Activated naive CD4-positive, alpha-beta T cell treated with anti-CD3 and anti-CD28 coated beads for 36 hours (primary cell): ENCODE data around the gene GDF7. TPM values are rescaled to one million over a fixed set of nuclear protein-coding genes. Genes with fewer than 3 reads are reported as not detected.

Experiments
- CTCF ChIA-PET: fragments of 350-600 bp; sonication (Branson Sonifier 250); formaldehyde crosslinking; loops from one replicate; lab custom pipeline; 2021; ENCODE audit warnings: antibody characterized with exemption; lab: Charles Lee
- DNase-seq: peaks from one replicate; pipeline ENCODE4 v3.0.0-alpha.2; 2020
- H3K27ac Mint-ChIP-seq: one replicate; pipeline ENCODE4 v1.8.0; 2021; ENCODE audit warnings: mild to moderate bottlenecking, mixed read lengths
- H3K27me3 Mint-ChIP-seq: one replicate; pipeline ENCODE4 v1.8.0; 2021; ENCODE audit warnings: low read depth, mixed read lengths
- H3K36me3 Mint-ChIP-seq: one replicate; pipeline ENCODE4 v1.8.0; 2021; ENCODE audit warnings: low read depth, mixed read lengths
- H3K4me1 Mint-ChIP-seq: one replicate; pipeline ENCODE4 v1.8.0; 2021; ENCODE audit warnings: low read depth, mixed read lengths
- H3K4me3 Mint-ChIP-seq: one replicate; pipeline ENCODE4 v1.8.0; 2021; ENCODE audit warnings: mild to moderate bottlenecking, moderate library complexity, mixed read lengths
- H3K9me3 Mint-ChIP-seq: one replicate; pipeline ENCODE4 v1.8.0; 2021; ENCODE audit warnings: mixed read lengths
- intact Hi-C: fragments of 100-400 bp; cut with micrococcal nuclease; formaldehyde crosslinking; loops from one replicate; pipeline ENCODE4 v1.15.1; 2023
- total RNA-seq, 2 experiments: library from RNA; stranded (reverse); gene quantifications; one replicate each; pipeline ENCODE4 v1.2.3, GENCODE V29; 2021

The GDF7 gene
- total RNA-seq, 2 experiments from 2014 or later = not detected

- H3K27me3 Mint-ChIP-seq = no peaks in the 10 kb centered on the region
- no peaks in the 10 kb centered on the region for H3K9me3 Mint-ChIP-seq
- no peak overlapping the region for H3K27ac Mint-ChIP-seq
- peaks cover 8% of the 10 kb centered on the region for H3K36me3 Mint-ChIP-seq
- CTCF ChIA-PET = no interaction called here
- no peak overlapping the region for H3K4me3 Mint-ChIP-seq
- intact Hi-C loops = no loop called here
- H3K4me1 Mint-ChIP-seq = no peaks in the 10 kb centered on the region
- DNase-seq = no peak
Observed at GRCh38 chr2:20623741-20624155, 43.2 kb upstream of the GDF7 start.

- Mint-ChIP-seq H3K27me3 (no peaks in the 10 kb centered on the region), H3K27ac (no peak overlapping the region), H3K9me3 (no peaks in the 10 kb centered on the region), H3K36me3 (peaks cover 8% of the 10 kb centered on the region), H3K4me1 (no peaks in the 10 kb centered on the region), H3K4me3 (no peak overlapping the region)
- no peak for DNase-seq
- CTCF ChIA-PET = interaction anchor here (0.5 kb wide), 1 partner anchor 287 kb away, joined by 4 read pairs; no protein-coding TSS in a partner anchor
- intact Hi-C loops = no loop called here
Observed at GRCh38 chr2:20624156-20624883, 42.6 kb upstream of the GDF7 start.

- Mint-ChIP-seq H3K36me3 (peaks cover 6% of the 10 kb centered on the region), H3K9me3 (no peaks in the 10 kb centered on the region), H3K4me1 (no peaks in the 10 kb centered on the region), H3K27ac (no peak overlapping the region), H3K27me3 (no peaks in the 10 kb centered on the region), H3K4me3 (no peak overlapping the region)
- no peak for DNase-seq
- CTCF ChIA-PET = interaction anchor here (0.5 kb wide), 1 partner anchor 288 kb away, joined by 4 read pairs; no protein-coding TSS in a partner anchor
- intact Hi-C loops = no loop called here
Observed at GRCh38 chr2:20624884-20625485, 42.0 kb upstream of the GDF7 start.

DNA sequence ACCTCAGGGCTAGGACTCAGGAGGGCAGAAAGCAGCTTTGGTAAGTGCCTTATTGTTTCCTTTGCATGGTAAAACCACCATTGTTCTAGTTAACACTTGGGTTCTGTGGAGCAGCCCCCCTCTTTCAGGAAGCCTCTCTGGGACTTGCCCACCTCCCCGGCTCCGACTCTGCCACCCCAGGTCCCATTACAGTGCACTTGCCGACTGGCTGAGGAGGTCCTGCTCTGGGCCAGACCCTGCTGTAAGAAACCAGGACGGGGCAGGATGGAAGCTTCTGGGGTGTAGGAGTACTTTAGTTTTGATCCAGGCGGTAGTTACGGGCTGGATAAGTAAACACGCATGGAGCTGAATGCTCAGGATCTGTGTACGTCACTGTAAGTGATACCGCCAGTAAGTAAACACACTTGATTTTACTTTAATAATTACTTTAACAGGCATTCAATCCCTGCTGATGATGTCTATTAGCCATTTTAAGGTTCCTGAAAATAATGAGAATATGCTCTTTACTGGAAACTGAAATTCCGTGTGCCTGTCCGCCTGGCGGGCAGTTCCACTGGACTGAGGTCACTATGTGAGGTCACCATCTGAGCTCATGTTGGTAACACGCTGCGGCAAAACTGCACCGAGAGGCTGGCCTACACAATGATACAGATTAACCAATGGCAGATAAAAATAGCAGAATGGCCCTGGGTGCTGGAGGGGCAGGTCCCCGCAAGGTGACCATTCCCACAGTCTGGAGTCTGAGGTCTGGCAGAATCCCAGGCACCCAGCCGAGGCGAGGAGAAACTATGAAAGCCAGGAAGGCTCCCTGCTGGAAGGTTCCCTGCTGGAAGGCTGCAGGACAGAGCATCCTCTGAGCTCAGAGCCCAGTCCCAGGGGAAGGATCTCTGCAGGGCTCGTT lies 41.2 kb upstream of the GDF7 start:
- DNase-seq = no peak
- H3K9me3 Mint-ChIP-seq = no peaks in the 10 kb centered on the region
- H3K27me3 Mint-ChIP-seq = no peaks in the 10 kb centered on the region
- CTCF ChIA-PET = interaction anchor here (0.6 to 1.0 kb wide), 3 partner anchors 16 to 189 kb away, joined by 3 to 6 read pairs (median 3); no protein-coding TSS in a partner anchor
- no peak overlapping the region for H3K27ac Mint-ChIP-seq
- H3K4me1 Mint-ChIP-seq = no peaks in the 10 kb centered on the region
- no peak overlapping the region for H3K4me3 Mint-ChIP-seq
- H3K36me3 Mint-ChIP-seq = peaks cover 3% of the 10 kb centered on the region
- intact Hi-C loops = no loop called here

DNA sequence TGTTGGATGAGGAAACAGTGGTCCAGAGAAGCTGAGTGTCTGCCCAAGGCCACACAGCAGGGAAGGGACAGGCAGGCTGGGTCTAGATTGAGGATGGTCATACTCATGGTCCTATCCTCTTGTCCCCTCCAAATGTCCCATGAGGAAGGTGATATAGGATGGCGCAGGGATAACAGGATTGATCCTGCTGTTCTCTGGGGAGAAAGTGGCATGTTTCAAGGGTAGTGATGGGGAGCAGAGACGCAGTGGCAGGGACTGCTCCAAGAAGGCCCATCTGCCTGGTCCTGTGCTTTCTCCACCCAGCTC lies 40.6 kb upstream of the GDF7 start:
- H3K36me3 Mint-ChIP-seq = peaks cover 2% of the 10 kb centered on the region
- no peaks in the 10 kb centered on the region for H3K4me1 Mint-ChIP-seq
- DNase-seq = no peak
- intact Hi-C loops = no loop called here
- no peaks in the 10 kb centered on the region for H3K9me3 Mint-ChIP-seq
- H3K4me3 Mint-ChIP-seq = no peak overlapping the region
- CTCF ChIA-PET = interaction anchor here (0.6 to 1.0 kb wide), 3 partner anchors 16 to 190 kb away, joined by 3 to 6 read pairs (median 3); no protein-coding TSS in a partner anchor
- no peaks in the 10 kb centered on the region for H3K27me3 Mint-ChIP-seq
- H3K27ac Mint-ChIP-seq = no peak overlapping the region

DNA sequence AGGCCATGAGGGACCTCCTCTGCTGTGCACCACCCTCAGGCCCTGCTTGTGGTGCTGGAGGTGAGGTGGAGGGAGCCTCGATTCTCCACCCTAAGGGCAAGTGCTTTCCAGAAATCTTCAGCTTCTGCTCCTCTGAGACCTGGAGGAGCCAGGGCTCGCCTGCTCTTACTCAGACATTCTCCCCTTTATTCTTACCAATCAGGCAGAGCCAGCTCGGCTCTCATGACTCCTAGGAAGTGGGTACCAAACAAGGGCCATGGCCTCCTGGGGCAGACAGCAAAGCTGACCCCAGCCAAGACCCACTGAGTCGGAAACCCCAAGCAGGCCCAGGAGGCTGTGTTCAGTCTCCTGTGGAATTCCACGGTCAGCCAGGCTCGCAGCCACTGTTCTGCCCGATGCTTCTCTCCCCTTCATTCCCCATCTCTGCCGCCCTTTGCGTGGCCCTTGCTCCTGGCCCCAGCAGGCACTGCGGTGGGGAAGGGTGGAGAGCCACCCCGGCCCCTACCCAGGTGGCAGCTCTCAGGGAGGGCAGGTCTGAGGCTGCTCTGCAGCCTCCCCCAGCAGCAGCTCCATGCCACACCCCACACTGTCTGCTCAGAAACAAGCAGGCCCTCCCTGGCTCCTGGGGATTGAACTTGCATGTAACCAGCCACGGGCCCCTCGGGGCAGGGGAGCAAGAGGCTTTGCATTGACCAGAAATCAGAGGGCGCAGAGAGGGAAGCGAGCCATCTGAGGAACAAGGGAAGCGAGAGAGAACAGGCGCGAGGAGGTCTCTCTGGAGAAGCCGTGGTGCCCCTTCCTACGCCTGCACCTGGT lies 40.0 kb upstream of the GDF7 start:
- Mint-ChIP-seq H3K27me3 (no peaks in the 10 kb centered on the region), H3K36me3 (peaks cover 2% of the 10 kb centered on the region), H3K4me1 (no peaks in the 10 kb centered on the region), H3K27ac (no peak overlapping the region), H3K9me3 (no peaks in the 10 kb centered on the region), H3K4me3 (no peak overlapping the region)
- intact Hi-C loops = no loop called here
- CTCF ChIA-PET = interaction anchor here (0.6 to 1.0 kb wide), 2 partner anchors 15 to 875 kb away, joined by 3 to 4 read pairs; no protein-coding TSS in a partner anchor
- no peak for DNase-seq

DNA sequence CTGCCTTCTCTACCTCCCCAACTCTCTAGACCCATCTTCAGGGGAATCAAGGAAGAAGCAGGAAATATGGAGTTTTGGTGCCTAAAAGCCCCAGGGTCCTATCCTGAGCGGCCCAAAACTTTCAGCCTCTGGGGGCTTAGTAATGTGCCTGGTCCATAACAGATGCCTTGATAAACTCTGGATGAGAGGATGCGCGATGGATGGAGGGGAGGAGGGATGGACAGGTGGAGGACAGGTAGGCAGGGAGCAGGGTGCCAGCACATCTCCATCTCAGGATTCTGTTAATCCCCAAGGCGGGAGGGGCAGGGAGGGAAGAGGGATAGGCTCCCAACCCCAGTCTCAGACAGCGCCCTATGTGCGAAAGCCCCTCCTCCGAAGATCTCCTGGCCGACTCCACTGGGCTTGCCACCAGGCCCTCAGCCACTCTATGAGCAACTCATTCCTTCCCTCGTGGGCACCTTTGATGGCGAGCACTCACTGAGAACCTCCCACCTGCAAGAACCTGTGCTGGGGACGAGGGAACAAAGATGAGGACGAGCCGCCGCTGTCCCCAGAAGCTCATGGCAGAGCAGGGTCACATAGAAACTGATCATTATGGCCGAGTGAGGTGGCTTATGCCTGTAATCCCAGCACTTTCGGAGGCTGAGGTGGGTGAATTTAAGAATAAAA lies 39.1 kb upstream of the GDF7 start:
- Mint-ChIP-seq H3K9me3 (no peaks in the 10 kb centered on the region), H3K4me3 (no peak overlapping the region), H3K4me1 (no peaks in the 10 kb centered on the region), H3K27me3 (no peaks in the 10 kb centered on the region), H3K36me3 (peaks cover 2% of the 10 kb centered on the region), H3K27ac (no peak overlapping the region)
- no peak for DNase-seq
- CTCF ChIA-PET = no interaction called here
- intact Hi-C loops = no loop called here

- Mint-ChIP-seq H3K27ac (no peak overlapping the region), H3K9me3 (no peaks in the 10 kb centered on the region), H3K4me3 (no peak overlapping the region), H3K36me3 (no peaks in the 10 kb centered on the region), H3K27me3 (no peaks in the 10 kb centered on the region), H3K4me1 (no peaks in the 10 kb centered on the region)
- intact Hi-C loops = no loop called here
- CTCF ChIA-PET = no interaction called here
- no peak for DNase-seq
Observed at GRCh38 chr2:20629181-20629580, 37.8 kb upstream of the GDF7 start.

DNA sequence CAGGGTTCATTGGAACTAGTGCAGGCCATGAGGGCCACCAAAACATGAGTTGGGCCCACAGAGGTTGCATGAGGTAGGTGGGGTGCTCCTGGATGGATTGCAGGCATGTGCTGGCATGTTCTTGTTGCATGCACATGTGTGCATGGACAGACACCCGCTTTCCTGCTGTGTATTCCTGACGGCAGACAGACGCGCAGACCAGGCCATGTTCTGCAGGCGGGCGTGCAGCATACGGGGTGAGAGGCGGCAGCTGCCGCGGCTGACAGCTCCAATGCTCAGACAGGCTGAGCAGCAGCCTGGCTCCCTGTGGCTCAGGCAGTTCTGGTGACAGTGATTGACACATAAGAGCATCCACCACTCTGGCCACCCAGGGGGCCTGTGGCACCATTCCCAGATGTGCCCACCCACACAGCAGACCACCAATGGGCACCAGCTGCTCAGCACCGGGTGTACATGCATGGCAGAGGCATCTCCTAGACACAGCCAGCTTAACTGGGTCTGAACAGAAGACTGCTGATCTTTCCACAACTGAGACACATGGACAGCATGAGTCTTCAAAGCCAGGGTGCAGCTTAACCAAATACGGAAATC lies 37.3 kb upstream of the GDF7 start:
- no peak overlapping the region for H3K27ac Mint-ChIP-seq
- no peaks in the 10 kb centered on the region for H3K4me1 Mint-ChIP-seq
- H3K27me3 Mint-ChIP-seq = no peaks in the 10 kb centered on the region
- intact Hi-C loops = no loop called here
- H3K4me3 Mint-ChIP-seq = no peak overlapping the region
- no peaks in the 10 kb centered on the region for H3K9me3 Mint-ChIP-seq
- DNase-seq = no peak
- CTCF ChIA-PET = interaction anchor here (4.0 kb wide), 1 partner anchor 13 kb away, joined by 18 read pairs; no protein-coding TSS in a partner anchor
- H3K36me3 Mint-ChIP-seq = no peaks in the 10 kb centered on the region

- no peaks in the 10 kb centered on the region for H3K4me1 Mint-ChIP-seq
- intact Hi-C loops = no loop called here
- no peaks in the 10 kb centered on the region for H3K27me3 Mint-ChIP-seq
- no peak overlapping the region for H3K27ac Mint-ChIP-seq
- H3K9me3 Mint-ChIP-seq = no peaks in the 10 kb centered on the region
- H3K36me3 Mint-ChIP-seq = no peaks in the 10 kb centered on the region
- CTCF ChIA-PET = interaction anchor here (1.0 to 4.0 kb wide), 3 partner anchors 12 to 219 kb away, joined by 3 to 18 read pairs (median 8); no protein-coding TSS in a partner anchor
- no peak overlapping the region for H3K4me3 Mint-ChIP-seq
- no peak for DNase-seq
Observed at GRCh38 chr2:20630967-20631366, 36.0 kb upstream of the GDF7 start.
